GM12878 (cell line): ENCODE measurements around the gene SCUBE3. TPM values are rescaled to one million over a fixed set of nuclear protein-coding genes. Genes with fewer than 3 reads are reported as not detected.

ENCODE experiments used
- ATAC-seq: fragments of 200-7000 bp; cut with Tn5 transposase; 3 replicates; pipeline ENCODE4 v1.9.1; 2020; ENCODE audit warnings: mild to moderate bottlenecking, moderate library complexity
- BruUV-seq: library from RNA; stranded (reverse); fragments of 400-500 nt; replicated peaks from 2 replicates; lab custom pipeline; 2021; lab: Mats Ljungman, UMichigan
- CTCF ChIA-PET: fragments of 300-600 bp; sonication (Branson Sonifier 250); formaldehyde crosslinking; extraction: SDS; loops from one replicate; lab custom pipeline; 2021; ENCODE audit warnings: inconsistent platforms; lab: Yijun Ruan, JAX
- POLR2A ChIA-PET: fragments of 350-600 bp; formaldehyde crosslinking; extraction: SDS; loops from one replicate; lab custom pipeline; 2021; ENCODE audit warnings: inconsistent platforms; lab: Charles Lee
- RAD21 ChIA-PET: fragments of 300-600 bp; sonication (Branson Sonifier 250); formaldehyde crosslinking; loops from one replicate; lab custom pipeline; 2023; ENCODE audit warnings: antibody characterized with exemption; ENCODE audit not compliant: unreplicated experiment; lab: Charles Lee
- SMC1A ChIA-PET: fragments of 300-600 bp; sonication (Branson Sonifier 250); formaldehyde crosslinking; loops from one replicate; lab custom pipeline; 2023; ENCODE audit not compliant: unreplicated experiment, uncharacterized antibody; lab: Charles Lee
- DNase-seq: peaks from one replicate; pipeline ENCODE4 v3.0.0-alpha.2; 2011; ENCODE audit warnings: low read depth, low spot score
- FAIRE-seq: peaks from 3 replicates; lab custom pipeline; 2011; peaks lifted over from hg19 to GRCh38; lab: Jason Lieb, UNC
- H2AFZ ChIP-seq: 2 replicates; pipeline ENCODE4 v1.6.0; 2011; ENCODE audit warnings: low read depth, low read length, control low read depth; ENCODE audit not compliant: control insufficient read depth
- H3K27ac ChIP-seq: 2 replicates; pipeline ENCODE4 v1.5.1; 2011; ENCODE audit warnings: control low read depth; ENCODE audit not compliant: control insufficient read depth, insufficient read depth
- H3K27me3 ChIP-seq, 2 experiments: replicated peaks in 1 of 2; 2 replicates each; pipeline versions ENCODE4 v1.6.0 to v1.6.1; 2011; ENCODE audit warnings: low read length in 1 of 2; ENCODE audit not compliant: control insufficient read depth in 2 of 2, insufficient read depth in 2 of 2
- H3K36me3 ChIP-seq, 2 experiments: 2 replicates each; pipeline ENCODE4 v1.5.1; 2011; ENCODE audit warnings: low read length in 1 of 2; ENCODE audit not compliant: control insufficient read depth in 2 of 2, insufficient read depth in 2 of 2
- H3K4me1 ChIP-seq: 2 replicates; pipeline ENCODE4 v1.6.1; 2011; ENCODE audit warnings: mild to moderate bottlenecking, low read length, moderate library complexity, mixed read lengths; ENCODE audit not compliant: control insufficient read depth, insufficient read depth
- H3K4me2 ChIP-seq: 2 replicates; pipeline ENCODE4 v1.6.0; 2011; ENCODE audit warnings: control low read depth; ENCODE audit not compliant: control insufficient read depth, insufficient read depth
- H3K4me3 ChIP-seq: fragments of 200-600 bp; sonication (generic); 2 replicates; pipeline ENCODE4 v1.5.1; 2016
- H3K79me2 ChIP-seq: 2 replicates; pipeline ENCODE4 v1.6.0; 2011; ENCODE audit warnings: low read length; ENCODE audit not compliant: control insufficient read depth, insufficient read depth
- H3K9ac ChIP-seq: 2 replicates; pipeline ENCODE4 v1.8.0; 2011; ENCODE audit warnings: low read length, control low read depth, mixed read lengths; ENCODE audit not compliant: control insufficient read depth, insufficient read depth
- H3K9me3 ChIP-seq: replicated peaks from 3 replicates; pipeline ENCODE4 v1.5.1; 2011; ENCODE audit warnings: mild to moderate bottlenecking, low read length; ENCODE audit not compliant: control insufficient read depth, insufficient read depth
- H4K20me1 ChIP-seq: 2 replicates; pipeline ENCODE4 v1.6.0; 2011; ENCODE audit not compliant: control insufficient read depth, insufficient read depth
- ATF7 ChIP-seq: fragments of 450-650 bp; IDR thresholded peaks from 2 replicates; pipeline ENCODE4 v1.6.1; 2016; ENCODE audit warnings: low read depth, mild to moderate bottlenecking
- BMI1 ChIP-seq: fragments of 450-650 bp; IDR thresholded peaks from 2 replicates; pipeline ENCODE4 v1.6.1; 2016; ENCODE audit warnings: mild to moderate bottlenecking, moderate library complexity, borderline replicate concordance
- CREM ChIP-seq: IDR thresholded peaks from 2 replicates; pipeline ENCODE4 v1.6.1; 2014; ENCODE audit warnings: antibody characterized with exemption, low read depth
- EZH2 ChIP-seq: IDR thresholded peaks from 2 replicates; pipeline ENCODE4 v1.6.1; 2012; ENCODE audit warnings: low read depth, mild to moderate bottlenecking, control low read depth, inconsistent platforms, low read length, borderline replicate concordance; ENCODE audit not compliant: control insufficient read depth
- FOXM1 ChIP-seq: IDR thresholded peaks from 2 replicates; pipeline ENCODE4 v1.6.1; 2012; ENCODE audit warnings: low read depth, mild to moderate bottlenecking, inconsistent platforms, low read length, moderate library complexity
- IRF4 ChIP-seq: IDR thresholded peaks from 2 replicates; pipeline ENCODE4 v1.6.1; 2011; ENCODE audit warnings: low read depth, low read length
- MEF2A ChIP-seq: IDR thresholded peaks from 2 replicates; pipeline ENCODE4 v1.6.1; 2011; ENCODE audit warnings: low read depth, mild to moderate bottlenecking, low read length, moderate library complexity; ENCODE audit not compliant: insufficient read depth
- POU2F2 ChIP-seq: IDR thresholded peaks from 3 replicates; pipeline ENCODE4 v1.6.1; 2011; ENCODE audit warnings: low read depth, mild to moderate bottlenecking, low read length, borderline replicate concordance
- TCF3 ChIP-seq: IDR thresholded peaks from 2 replicates; pipeline ENCODE4 v1.6.1; 2012; ENCODE audit warnings: low read depth, mild to moderate bottlenecking, low read length, borderline replicate concordance; ENCODE audit not compliant: insufficient read depth
- WRNIP1 ChIP-seq: IDR thresholded peaks from 2 replicates; pipeline ENCODE4 v1.6.1; 2011; ENCODE audit warnings: low read depth, low read length, improper control_type of control experiment, borderline replicate concordance
- WGBS: methylation state at CpG from one replicate; pipeline ENCODE4 v1.1.6; 2016; ENCODE audit warnings: low lambda C conversion rate; ENCODE audit not compliant: insufficient replicate concordance, insufficient coverage; ENCODE audit errors: missing lambda C conversion rate; 5-methylcytosine and 5-hydroxymethylcytosine counted together
- in situ Hi-C: fragments of 300-500 bp; cut with MboI; formaldehyde crosslinking; loops from 9 replicates; pipeline ENCODE4 v1.14.3; 2018; ENCODE audit warnings: mixed read lengths
- intact Hi-C: fragments of 100-400 bp; cut with micrococcal nuclease; formaldehyde crosslinking; loops from one replicate; pipeline ENCODE4 v1.14.2; 2022; ENCODE audit not compliant: unreplicated experiment
- polyA plus RNA-seq, 11 experiments: library from polyadenylated mRNA; depleted of rRNA in 4 of 11; unstranded in 6 of 11; stranded (reverse) in 5 of 11; fragments of >200 nt; fragmentation: Nextera tagmentation in 4 of 11; fragmentation: Illumina TruSeq in 1 of 11; extraction: Ambion mirVana in 4 of 11; extraction: Trizol in 1 of 11; gene quantifications; 1 replicate in 1 of 11; 2 replicates in 10 of 11; pipeline versions ENCODE4 v1.2.1 to v1.2.3, GENCODE V29; 2011 to 2016; ENCODE audit warnings: inconsistent platforms in 2 of 11, missing spikeins in 2 of 11, low read depth in 1 of 11
- total RNA-seq, 4 experiments: library from RNA; depleted of rRNA in 3 of 4; stranded (reverse); fragments of >200 nt in 3 of 4; fragmentation: Illumina TruSeq in 1 of 4; extraction: Trizol in 1 of 4; gene quantifications; 2 replicates each; pipeline versions ENCODE4 v1.2.1 to v1.2.3, GENCODE V29; 2013 to 2021
- TF ChIP-seq, protein P1 (sequence below): fragments of 450-650 bp; IDR thresholded peaks from 2 replicates; pipeline ENCODE4 v1.6.1; 2018; ENCODE audit warnings: mild to moderate bottlenecking, low read depth, moderate library complexity; ENCODE audit not compliant: partially characterized antibody
- TF ChIP-seq, protein P2 (sequence below): fragments of 150-350 bp; IDR thresholded peaks from 2 replicates; pipeline ENCODE4 v1.6.1; 2014; ENCODE audit warnings: mild to moderate bottlenecking, low read depth, low read length
- TF ChIP-seq, protein P3 (sequence below): fragments of 150-350 bp; IDR thresholded peaks from 2 replicates; pipeline ENCODE4 v1.6.1; 2016; ENCODE audit warnings: low read depth, low read length

The SCUBE3 gene
- total and polyA plus RNA-seq, 10 of the 15 experiments (the other 5 are each of a cell fraction or from before 2014, with no cell fraction given): under 0.01 to 0.20 (median 0.07) TPM; not detected in 4

DNA sequence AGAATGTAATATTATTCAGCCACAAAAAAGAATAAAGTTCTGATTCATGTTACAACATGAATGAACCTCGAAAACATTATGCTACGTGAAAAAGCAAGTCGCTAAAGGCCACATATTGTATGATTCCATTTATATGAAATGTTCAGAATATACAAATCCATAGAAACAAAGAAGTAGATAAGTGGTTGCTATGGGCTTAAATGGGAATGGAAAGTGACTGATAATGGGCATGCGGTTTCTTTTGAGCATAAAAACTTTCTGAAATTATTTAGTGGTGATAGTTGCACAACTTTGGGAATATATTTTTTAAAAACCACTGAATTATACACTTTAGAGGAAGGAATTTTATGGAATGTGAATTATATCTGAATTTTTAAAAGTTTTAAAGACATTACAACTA lies 39.3 kb upstream of the SCUBE3 start (continued):
- TF ChIP-seq, protein P1, sequence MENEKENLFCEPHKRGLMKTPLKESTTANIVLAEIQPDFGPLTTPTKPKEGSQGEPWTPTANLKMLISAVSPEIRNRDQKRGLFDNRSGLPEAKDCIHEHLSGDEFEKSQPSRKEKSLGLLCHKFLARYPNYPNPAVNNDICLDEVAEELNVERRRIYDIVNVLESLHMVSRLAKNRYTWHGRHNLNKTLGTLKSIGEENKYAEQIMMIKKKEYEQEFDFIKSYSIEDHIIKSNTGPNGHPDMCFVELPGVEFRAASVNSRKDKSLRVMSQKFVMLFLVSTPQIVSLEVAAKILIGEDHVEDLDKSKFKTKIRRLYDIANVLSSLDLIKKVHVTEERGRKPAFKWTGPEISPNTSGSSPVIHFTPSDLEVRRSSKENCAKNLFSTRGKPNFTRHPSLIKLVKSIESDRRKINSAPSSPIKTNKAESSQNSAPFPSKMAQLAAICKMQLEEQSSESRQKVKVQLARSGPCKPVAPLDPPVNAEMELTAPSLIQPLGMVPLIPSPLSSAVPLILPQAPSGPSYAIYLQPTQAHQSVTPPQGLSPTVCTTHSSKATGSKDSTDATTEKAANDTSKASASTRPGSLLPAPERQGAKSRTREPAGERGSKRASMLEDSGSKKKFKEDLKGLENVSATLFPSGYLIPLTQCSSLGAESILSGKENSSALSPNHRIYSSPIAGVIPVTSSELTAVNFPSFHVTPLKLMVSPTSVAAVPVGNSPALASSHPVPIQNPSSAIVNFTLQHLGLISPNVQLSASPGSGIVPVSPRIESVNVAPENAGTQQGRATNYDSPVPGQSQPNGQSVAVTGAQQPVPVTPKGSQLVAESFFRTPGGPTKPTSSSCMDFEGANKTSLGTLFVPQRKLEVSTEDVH: no peak
- no peak for TF ChIP-seq FOXM1

DNA sequence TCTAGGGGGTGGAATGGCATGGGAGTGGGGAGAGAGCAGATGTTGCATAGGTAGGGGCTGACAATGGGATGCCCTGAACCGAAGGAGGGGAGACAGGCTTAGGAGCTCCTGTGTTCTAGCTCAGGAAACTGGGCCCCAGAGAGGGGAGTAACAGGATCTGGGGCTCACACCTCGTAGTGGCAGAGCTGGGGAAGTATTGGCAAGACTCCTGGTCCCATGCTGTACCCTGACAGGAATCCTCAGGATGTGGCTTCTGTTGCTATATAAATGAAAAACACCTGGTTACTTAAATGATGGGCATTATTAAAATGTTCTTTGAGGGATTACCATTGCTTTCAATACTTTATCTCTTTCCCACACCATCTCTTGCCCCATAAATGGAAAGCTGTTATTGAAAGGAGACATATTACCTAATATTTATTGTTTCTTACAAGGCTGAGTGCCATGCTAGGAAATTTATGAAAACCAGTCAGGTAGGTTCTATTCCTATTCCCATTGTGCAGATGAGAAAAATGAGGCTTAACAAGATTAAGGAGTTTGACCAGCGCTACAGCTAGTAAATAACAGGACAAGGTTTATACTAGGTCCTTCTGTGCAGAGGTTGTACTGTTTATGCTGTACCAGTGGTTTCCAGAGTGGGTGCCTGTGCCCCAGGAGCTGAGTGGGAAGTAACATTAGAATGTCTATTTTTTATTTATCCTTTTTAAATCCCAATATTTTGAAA lies 37.3 kb upstream of the SCUBE3 start:
- H3K4me3 ChIP-seq: no peak overlapping the region
- in situ Hi-C loops: no loop called here
- no peaks in the 10 kb centered on the region for H3K79me2 ChIP-seq
- no peaks in the 10 kb centered on the region for H3K27me3 ChIP-seq
- H3K4me2 ChIP-seq: no peak overlapping the region
- SMC1A ChIA-PET: interaction anchor here (0.5 kb wide), 1 partner anchor 24 kb away, joined by 3 read pairs; no protein-coding TSS in a partner anchor
- H3K9ac ChIP-seq: no peak overlapping the region
- H3K27ac ChIP-seq: no peak overlapping the region
- CTCF ChIA-PET: interaction anchor here (1.3 kb wide), 1 partner anchor 64 kb away, joined by 6 read pairs; no protein-coding TSS in a partner anchor
- peaks cover 14% of the 10 kb centered on the region for H3K4me1 ChIP-seq
- H2AFZ ChIP-seq: no peak overlapping the region
- BruUV-seq: no TSS peak
- no peaks in the 10 kb centered on the region for H3K9me3 ChIP-seq
- no peaks in the 10 kb centered on the region for H4K20me1 ChIP-seq
- ATAC-seq (no peak), DNase-seq (no peak), FAIRE-seq (no peak)
- RAD21 ChIA-PET: no interaction called here
- H3K36me3 ChIP-seq: no peaks in the 10 kb centered on the region
- POLR2A ChIA-PET: interaction anchor here (0.5 kb wide), 1 partner anchor 192 kb away, joined by 3 read pairs; no protein-coding TSS in a partner anchor
- WGBS: 60% methylated on average over 3 of the region's 3 CpGs
- intact Hi-C loops: no loop called here
- TF ChIP-seq, protein P2, sequence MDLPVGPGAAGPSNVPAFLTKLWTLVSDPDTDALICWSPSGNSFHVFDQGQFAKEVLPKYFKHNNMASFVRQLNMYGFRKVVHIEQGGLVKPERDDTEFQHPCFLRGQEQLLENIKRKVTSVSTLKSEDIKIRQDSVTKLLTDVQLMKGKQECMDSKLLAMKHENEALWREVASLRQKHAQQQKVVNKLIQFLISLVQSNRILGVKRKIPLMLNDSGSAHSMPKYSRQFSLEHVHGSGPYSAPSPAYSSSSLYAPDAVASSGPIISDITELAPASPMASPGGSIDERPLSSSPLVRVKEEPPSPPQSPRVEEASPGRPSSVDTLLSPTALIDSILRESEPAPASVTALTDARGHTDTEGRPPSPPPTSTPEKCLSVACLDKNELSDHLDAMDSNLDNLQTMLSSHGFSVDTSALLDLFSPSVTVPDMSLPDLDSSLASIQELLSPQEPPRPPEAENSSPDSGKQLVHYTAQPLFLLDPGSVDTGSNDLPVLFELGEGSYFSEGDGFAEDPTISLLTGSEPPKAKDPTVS: no peak
- TF ChIP-seq EZH2 (no peak), ATF7 (no peak), POU2F2 (no peak), TCF3 (no peak), CREM (no peak), WRNIP1 (no peak), MEF2A (no peak), BMI1 (no peak), IRF4 (no peak)
- TF ChIP-seq, protein P3, sequence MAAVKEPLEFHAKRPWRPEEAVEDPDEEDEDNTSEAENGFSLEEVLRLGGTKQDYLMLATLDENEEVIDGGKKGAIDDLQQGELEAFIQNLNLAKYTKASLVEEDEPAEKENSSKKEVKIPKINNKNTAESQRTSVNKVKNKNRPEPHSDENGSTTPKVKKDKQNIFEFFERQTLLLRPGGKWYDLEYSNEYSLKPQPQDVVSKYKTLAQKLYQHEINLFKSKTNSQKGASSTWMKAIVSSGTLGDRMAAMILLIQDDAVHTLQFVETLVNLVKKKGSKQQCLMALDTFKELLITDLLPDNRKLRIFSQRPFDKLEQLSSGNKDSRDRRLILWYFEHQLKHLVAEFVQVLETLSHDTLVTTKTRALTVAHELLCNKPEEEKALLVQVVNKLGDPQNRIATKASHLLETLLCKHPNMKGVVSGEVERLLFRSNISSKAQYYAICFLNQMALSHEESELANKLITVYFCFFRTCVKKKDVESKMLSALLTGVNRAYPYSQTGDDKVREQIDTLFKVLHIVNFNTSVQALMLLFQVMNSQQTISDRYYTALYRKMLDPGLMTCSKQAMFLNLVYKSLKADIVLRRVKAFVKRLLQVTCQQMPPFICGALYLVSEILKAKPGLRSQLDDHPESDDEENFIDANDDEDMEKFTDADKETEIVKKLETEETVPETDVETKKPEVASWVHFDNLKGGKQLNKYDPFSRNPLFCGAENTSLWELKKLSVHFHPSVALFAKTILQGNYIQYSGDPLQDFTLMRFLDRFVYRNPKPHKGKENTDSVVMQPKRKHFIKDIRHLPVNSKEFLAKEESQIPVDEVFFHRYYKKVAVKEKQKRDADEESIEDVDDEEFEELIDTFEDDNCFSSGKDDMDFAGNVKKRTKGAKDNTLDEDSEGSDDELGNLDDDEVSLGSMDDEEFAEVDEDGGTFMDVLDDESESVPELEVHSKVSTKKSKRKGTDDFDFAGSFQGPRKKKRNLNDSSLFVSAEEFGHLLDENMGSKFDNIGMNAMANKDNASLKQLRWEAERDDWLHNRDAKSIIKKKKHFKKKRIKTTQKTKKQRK: no peak
